Left hindlimb (tissue), 1 donor: ENCODE results near the gene LGALS9.
"Not testable (repeated sequence)": the region's sequence is repeated elsewhere in the genome, so short reads cannot be mapped to it uniquely, and the experiment has no call there.

Experiments used
- DNase-seq: peaks from one replicate; pipeline ENCODE4 v3.0.0-alpha.2; 2018

LGALS9 gene

DNA sequence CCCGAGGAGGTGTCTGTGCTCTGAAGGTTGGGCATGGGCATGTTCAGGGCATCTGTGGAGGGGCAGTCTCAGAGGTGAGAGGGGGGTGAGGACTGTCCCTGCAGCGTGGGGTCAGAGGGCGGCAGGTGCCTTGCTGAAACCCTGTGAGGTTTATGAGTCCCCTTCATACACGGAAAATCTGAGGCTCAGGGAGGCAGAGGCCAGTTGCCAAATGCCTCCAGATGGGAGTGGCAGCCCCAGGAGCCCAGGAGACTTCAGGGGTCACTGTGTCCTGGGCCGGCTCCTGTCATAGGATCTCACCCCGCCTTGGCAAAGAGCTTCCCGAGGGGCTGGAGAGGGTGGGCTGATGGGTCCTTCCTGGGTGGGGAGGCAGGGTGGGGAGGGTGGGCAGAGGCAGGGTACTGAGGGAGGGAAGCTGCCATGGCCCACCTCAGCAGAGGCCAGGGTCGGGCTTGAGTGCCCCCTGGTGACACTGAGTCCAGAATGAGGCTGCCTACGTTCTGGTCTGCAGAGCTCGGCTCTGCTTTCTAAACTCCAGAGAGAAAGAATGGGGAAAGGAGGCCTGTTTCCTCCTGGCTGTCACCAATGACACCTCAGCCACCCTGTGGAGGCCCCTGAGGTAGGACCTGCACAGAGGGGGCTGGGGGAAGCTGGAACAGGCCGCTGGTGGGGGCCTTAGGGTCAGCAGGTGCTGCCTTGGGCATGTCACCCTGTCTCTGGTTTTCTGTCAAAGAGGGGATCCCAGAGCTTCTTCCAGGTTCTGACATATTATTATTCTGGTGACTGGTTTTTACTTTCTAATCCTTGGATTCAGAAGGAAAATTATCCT, 1.1 kb downstream of the LGALS9 start:
- DNase-seq, result no peak

DNA sequence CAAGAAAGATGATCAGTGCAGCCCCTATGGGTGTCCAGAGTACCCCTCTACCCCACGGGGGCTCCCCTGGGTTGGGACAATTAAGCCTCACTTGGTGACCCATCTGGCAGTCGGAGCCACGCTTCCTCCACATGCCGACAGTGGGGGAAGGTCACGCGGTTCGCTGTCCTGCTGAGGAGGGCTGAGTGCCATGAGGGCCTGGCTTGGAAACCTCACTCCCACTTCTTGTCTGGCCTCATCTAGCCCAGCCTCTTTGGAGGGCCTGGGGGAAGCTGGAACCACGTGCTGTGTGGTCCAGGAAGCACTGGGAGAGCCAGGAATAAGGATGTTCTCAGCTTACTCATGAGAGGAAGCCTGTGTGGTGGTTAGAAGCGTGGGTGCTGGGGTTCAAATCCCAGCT, 1.8 kb downstream of the LGALS9 start:
- DNase-seq, result peak; percentile 75

DNA sequence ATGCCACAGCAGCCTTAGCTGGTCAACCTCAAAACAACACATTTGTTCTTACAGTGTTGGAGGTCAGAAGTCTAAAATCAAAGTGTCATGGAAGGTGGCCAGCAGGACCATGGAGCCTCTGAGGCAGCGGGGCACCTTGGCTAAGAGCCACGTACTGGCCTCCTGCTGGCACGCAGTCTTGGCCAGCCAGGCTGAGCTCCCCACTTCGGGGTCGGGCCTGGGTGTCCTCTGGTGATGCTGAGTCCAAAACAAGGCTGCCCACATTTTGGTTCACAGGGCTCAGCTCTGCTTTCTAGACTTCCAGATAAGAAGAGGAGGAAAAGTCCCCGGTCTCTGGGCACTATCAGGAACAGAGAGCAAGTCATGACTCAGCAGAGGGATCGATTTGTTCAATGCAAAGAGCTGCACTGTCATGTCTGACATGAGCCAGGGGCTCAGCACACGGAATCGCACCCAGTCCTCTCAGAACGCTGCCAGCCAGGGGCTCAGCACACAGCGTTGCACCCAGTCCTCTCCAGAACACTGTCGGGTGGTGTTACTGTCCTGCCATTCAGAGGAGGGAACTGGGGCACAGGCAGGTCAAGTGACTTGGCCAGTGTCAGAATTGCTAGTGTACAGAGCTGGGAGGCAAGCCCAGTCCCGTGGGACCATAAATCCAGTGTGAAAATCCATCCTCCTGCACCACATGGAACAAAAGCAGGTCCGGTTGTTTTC, 2.5 kb downstream of the LGALS9 start:
- no peak for DNase-seq

DNA sequence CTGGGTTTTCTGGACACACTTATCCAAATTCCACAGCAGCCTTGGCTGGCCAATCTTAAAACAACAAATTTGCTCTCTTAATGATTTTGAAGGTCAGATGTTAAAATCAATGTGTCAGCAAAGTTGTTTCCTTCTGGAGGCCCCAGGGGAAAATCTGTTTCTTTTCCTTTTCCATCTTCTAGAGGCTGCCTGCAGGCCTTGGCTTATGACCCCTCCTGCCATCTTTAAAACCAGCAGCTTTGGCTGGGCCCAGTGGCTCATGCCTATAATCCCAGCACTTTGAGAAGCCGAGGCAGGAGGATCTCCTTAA, 3.0 kb downstream of the LGALS9 start:
- no peak for DNase-seq

GRCh38 chr17:27634776-27635175, 3.8 kb downstream of the LGALS9 start:
- DNase-seq, result no peak

DNA sequence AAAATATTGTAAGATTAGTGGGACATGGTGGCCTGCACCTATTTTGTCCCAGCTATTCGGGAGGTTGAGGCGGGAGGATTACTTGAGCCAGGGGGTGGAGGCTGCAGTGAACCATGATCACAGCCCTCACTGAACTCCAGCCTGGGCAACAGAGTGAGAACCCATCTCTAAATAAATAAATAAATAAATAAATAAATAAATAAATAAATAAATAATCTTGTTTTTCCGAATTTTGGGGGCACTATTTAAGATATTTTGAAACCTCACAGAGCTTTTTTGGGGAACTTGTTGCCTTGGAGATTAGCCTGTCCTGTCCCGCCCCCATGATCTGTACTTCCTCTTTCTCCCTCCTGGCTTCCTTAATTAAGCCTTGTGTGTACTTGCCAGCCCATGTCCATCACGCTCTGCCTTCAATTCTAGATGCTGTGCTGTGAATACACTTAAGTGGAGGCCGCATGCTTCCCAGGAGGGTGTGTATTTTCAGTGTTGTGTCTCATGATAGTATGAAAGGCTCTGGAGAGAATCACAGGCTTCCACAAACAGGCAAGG, 4.4 kb downstream of the LGALS9 start:
- no peak for DNase-seq

GRCh38 chr17:27636005-27636520, 5.1 kb downstream of the LGALS9 start:
- DNase-seq, result not testable (repeated sequence)

DNA sequence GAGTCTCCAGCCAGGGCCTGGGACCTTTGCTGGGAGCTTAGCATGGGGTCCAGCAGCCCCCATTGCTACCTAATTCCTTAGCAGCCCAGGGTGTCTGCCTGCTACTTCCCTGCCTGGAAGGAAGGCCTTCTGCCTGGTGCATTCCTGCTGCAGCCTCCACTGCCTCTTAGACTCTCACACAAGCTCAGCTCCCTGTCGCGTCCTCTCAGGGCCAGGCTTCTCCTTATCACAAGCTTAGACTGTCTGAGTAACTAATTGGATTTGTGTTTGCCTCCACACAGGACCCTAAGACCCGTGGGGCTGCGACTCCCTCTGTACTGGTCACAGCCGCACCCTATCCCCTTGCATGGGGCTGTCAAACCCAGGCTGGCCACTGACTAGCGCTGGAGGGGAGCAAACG, 6.8 kb downstream of the LGALS9 start:
- not testable (repeated sequence) for DNase-seq

GRCh38 chr17:27638415-27638914, 7.5 kb downstream of the LGALS9 start:
- not testable (repeated sequence) for DNase-seq

- no peak for DNase-seq
These were observed 9.8 kb downstream of the LGALS9 start for GRCh38 chr17:27640790-27641189.

GRCh38 chr17:27644586-27644985, 13.6 kb downstream of the LGALS9 start:
- no peak for DNase-seq

GRCh38 chr17:27645621-27646020, 14.6 kb downstream of the LGALS9 start:
- DNase-seq, result not testable (repeated sequence)

- DNase-seq, result no peak
These were observed 15.2 kb downstream of the LGALS9 start for GRCh38 chr17:27646232-27646631.

DNA sequence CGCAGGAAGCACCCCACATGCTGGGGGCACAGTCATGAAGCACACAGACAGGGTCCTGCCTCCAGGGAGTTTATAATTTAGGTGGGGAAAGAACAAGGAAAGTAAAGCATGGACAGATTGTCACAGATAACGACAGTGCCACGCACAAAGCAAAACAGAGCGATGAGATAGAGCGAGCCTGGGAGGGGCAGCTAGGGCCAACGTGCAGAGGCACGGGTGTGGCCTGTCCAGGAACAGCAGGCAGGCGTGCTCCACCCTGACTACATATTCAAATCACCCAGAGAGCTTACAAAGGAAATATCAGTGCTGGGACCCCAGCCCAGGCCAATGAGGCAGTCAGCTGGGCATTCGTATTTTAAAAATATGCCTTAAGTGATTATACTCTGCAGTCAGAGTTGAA, 16.8 kb downstream of the LGALS9 start:
- DNase-seq, result no peak

DNA sequence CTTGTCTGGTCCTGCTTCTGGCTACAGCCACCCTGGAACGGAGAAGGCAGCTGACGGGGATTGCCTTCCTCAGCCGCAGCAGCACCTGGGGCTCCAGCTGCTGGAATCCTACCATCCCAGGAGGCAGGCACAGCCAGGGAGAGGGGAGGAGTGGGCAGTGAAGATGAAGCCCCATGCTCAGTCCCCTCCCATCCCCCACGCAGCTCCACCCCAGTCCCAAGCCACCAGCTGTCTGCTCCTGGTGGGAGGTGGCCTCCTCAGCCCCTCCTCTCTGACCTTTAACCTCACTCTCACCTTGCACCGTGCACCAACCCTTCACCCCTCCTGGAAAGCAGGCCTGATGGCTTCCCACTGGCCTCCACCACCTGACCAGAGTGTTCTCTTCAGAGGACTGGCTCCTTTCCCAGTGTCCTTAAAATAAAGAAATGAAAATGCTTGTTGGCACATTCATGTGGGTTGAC, 18.2 kb downstream of the LGALS9 start:
- DNase-seq, result not testable (repeated sequence)

- DNase-seq, result no peak
These were observed 18.9 kb downstream of the LGALS9 start for GRCh38 chr17:27649929-27650328.

- no peak for DNase-seq
These were observed 19.8 kb downstream of the LGALS9 start for GRCh38 chr17:27650836-27651235.

DNA sequence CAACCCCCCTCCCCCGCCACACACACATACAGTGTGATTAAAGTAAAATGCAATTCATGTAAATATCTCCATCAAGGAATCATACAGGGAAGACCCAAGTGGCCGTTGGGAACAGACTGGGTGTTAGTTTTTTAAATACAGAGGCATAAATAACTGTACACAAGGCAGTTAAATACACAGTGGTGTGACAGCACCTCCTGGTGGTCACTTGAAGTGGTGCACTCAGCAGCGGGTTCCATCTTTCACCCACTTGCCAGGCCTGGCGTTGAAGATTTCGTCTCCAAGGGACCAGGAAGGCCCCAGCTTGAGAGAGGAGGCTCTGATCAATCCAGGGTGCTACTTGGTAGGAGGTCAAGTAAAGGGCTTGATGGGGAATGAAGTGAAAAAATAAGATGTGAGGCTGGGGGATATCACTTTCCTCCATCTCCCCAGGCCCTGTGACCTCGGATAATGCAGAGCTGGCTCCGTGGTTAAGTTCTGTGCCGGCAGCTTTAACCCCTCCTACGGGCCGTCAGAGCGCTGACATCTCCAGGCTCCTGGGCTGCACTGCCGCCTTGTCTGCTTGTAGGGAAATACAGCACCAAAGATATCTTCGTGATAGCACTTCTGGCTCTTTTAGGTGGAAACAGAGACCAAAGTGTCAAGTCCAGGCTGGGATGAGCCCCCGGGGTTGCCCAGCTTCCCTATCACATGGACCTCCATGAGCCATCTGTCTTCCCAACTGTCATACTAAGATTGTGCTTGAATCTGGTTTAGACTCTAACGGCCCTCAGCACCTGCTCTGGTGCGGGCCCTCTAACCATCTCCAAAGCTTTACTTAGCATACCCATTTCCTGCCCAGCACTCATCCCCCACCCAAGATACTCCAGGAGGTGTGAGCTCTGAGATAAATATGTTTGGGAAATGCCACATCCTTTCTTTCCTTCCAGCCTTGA, 20.7 kb downstream of the LGALS9 start:
- DNase-seq, result peak; percentile 53

GRCh38 chr17:27653449-27653971, 22.5 kb downstream of the LGALS9 start:
- not testable (repeated sequence) for DNase-seq

DNA sequence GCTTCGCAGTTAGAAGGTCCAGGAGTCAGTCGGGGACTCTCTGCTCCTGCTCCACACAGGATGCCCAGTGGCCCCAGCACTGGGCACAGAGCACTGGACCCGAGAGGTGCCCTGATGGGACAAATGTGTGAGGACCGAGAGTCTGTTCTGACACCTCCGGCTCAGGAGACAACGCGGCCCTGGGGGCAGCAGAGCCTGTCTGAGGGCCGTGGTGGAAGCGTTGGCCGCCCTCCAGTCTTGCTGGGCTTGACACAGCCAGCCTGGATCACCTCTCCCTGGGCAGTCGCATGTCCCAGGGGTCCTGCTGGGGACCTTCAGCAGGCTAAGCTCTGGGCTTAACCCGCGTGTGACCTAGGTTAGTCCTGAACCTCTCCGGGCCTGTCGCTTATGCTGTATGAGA, 23.1 kb downstream of the LGALS9 start:
- no peak for DNase-seq

- DNase-seq, result peak; percentile 60
These were observed 23.9 kb downstream of the LGALS9 start for GRCh38 chr17:27654654-27655524.
